CD14-positive monocyte (primary cell): ENCODE results near the gene ASH1L. TPM values are rescaled to one million over a fixed set of nuclear protein-coding genes. Genes with fewer than 3 reads are reported as not detected.

Experiments used
- DNase-seq, 3 donors: peaks; one replicate each; pipeline ENCODE4 v3.0.0-alpha.2; 2011 to 2022
- H2AFZ ChIP-seq: 2 replicates; pipeline ENCODE4 v1.6.0; 2012; ENCODE audit warnings: mild to moderate bottlenecking, low read depth, low read length, inconsistent platforms; ENCODE audit not compliant: insufficient read depth, poor library complexity, severe bottlenecking
- H3K27ac ChIP-seq, 2 donors: 1 replicate in 1 of 2; 2 replicates in 1 of 2; pipeline ENCODE4 v1.5.1; 2012 to 2013; ENCODE audit warnings: low read length in 2 of 2, control low read depth in 1 of 2, inconsistent platforms in 1 of 2, low read depth in 1 of 2, mild to moderate bottlenecking in 1 of 2
- H3K27me3 ChIP-seq, 2 donors: one replicate each; pipeline versions ENCODE4 v1.6.0 to v1.6.1; 2011 to 2013; ENCODE audit warnings: low read length in 2 of 2; ENCODE audit not compliant: control insufficient read depth in 2 of 2, insufficient read depth in 2 of 2
- H3K36me3 ChIP-seq, 2 donors: replicated peaks in 1 of 2; 1 replicate in 1 of 2; 2 replicates in 1 of 2; pipeline versions ENCODE4 v1.5.1 to v1.6.1; 2012 to 2013; ENCODE audit warnings: low read length in 2 of 2, control low read depth in 1 of 2, inconsistent platforms in 1 of 2, mild to moderate bottlenecking in 1 of 2; ENCODE audit not compliant: insufficient read depth in 2 of 2, control insufficient read depth in 1 of 2
- H3K4me1 ChIP-seq, 2 donors: 1 replicate in 1 of 2; 2 replicates in 1 of 2; pipeline versions ENCODE4 v1.5.1 to v1.6.1; 2012 to 2013; ENCODE audit warnings: low read length in 2 of 2, control low read depth in 1 of 2, inconsistent platforms in 1 of 2, mild to moderate bottlenecking in 1 of 2, moderate library complexity in 1 of 2; ENCODE audit not compliant: insufficient read depth in 2 of 2, control insufficient read depth in 1 of 2
- H3K4me2 ChIP-seq: replicated peaks from 2 replicates; pipeline ENCODE3; 2012; ENCODE audit warnings: low read length, moderate library complexity, mild to moderate bottlenecking; ENCODE audit not compliant: poor library complexity, severe bottlenecking; ENCODE audit errors: extremely low read depth
- H3K4me3 ChIP-seq, 3 experiments: fragments of 200-600 bp in 1 of 3; sonication (generic) in 1 of 3; replicated peaks in 1 of 3; 1 replicate in 2 of 3; 2 replicates in 1 of 3; pipeline ENCODE4 v1.5.1; 2011 to 2013; ENCODE audit warnings: low read length in 3 of 3, mild to moderate bottlenecking in 3 of 3, control low read depth in 2 of 3, low read depth in 2 of 3, inconsistent platforms in 1 of 3, moderate library complexity in 1 of 3
- H3K79me2 ChIP-seq: 2 replicates; pipeline ENCODE4 v1.6.0; 2012; ENCODE audit warnings: mild to moderate bottlenecking, control low read depth, inconsistent platforms, low read length, moderate library complexity; ENCODE audit not compliant: insufficient read depth
- H3K9ac ChIP-seq: 2 replicates; pipeline ENCODE4 v1.6.0; 2017; ENCODE audit warnings: low read length, mild to moderate bottlenecking; ENCODE audit not compliant: insufficient read depth, poor library complexity, severe bottlenecking
- H3K9me3 ChIP-seq, 2 donors: replicated peaks in 1 of 2; 1 replicate in 1 of 2; 2 replicates in 1 of 2; pipeline versions ENCODE4 v1.5.1 to v1.6.1; 2012 to 2013; ENCODE audit warnings: low read length in 2 of 2, control low read depth in 1 of 2; ENCODE audit not compliant: control insufficient read depth in 1 of 2, insufficient read depth in 1 of 2
- H4K20me1 ChIP-seq: 2 replicates; pipeline ENCODE4 v1.6.0; 2012; ENCODE audit warnings: mild to moderate bottlenecking, low read length, control low read depth, moderate library complexity; ENCODE audit not compliant: insufficient read depth
- H3K27ac Mint-ChIP-seq, 7 donors: one replicate each; pipeline ENCODE4 v1.8.0; 2020; ENCODE audit warnings: mild to moderate bottlenecking in 7 of 7, mixed read lengths in 7 of 7, moderate library complexity in 6 of 7, inconsistent platforms in 2 of 7
- H3K27me3 Mint-ChIP-seq, 3 donors: one replicate each; pipeline ENCODE4 v1.8.0; 2021 to 2022; ENCODE audit warnings: low read depth in 3 of 3, mild to moderate bottlenecking in 3 of 3, mixed read lengths in 3 of 3, moderate library complexity in 3 of 3, inconsistent platforms in 1 of 3
- H3K36me3 Mint-ChIP-seq, 2 donors: one replicate each; pipeline ENCODE4 v1.8.0; 2020; ENCODE audit warnings: mixed read lengths in 2 of 2, inconsistent platforms in 1 of 2, mild to moderate bottlenecking in 1 of 2
- H3K4me1 Mint-ChIP-seq: one replicate; pipeline ENCODE4 v1.8.0; 2020; ENCODE audit warnings: mild to moderate bottlenecking, mixed read lengths
- H3K4me3 Mint-ChIP-seq, 2 donors: one replicate each; pipeline ENCODE4 v1.8.0; 2020; ENCODE audit warnings: mild to moderate bottlenecking in 2 of 2, mixed read lengths in 2 of 2, moderate library complexity in 1 of 2
- H3K9me3 Mint-ChIP-seq, 7 donors: one replicate each; pipeline ENCODE4 v1.8.0; 2020 to 2022; ENCODE audit warnings: mixed read lengths in 7 of 7, mild to moderate bottlenecking in 6 of 7, moderate library complexity in 6 of 7, inconsistent platforms in 2 of 7
- WGBS: methylation state at CpG from one replicate; pipeline ENCODE4 v1.1.5; 2013; ENCODE audit warnings: missing lambda C conversion rate; ENCODE audit not compliant: insufficient coverage; 5-methylcytosine and 5-hydroxymethylcytosine counted together
- intact Hi-C, 2 donors: fragments of 100-400 bp; cut with micrococcal nuclease; formaldehyde crosslinking; loops; one replicate each; pipeline versions ENCODE4 v1.15.0 to v1.15.1; 2023
- polyA plus RNA-seq, 3 donors: library from polyadenylated mRNA; depleted of rRNA in 1 of 3; unstranded in 2 of 3; stranded (reverse) in 1 of 3; fragments of 300-500 nt in 2 of 3; fragments of >200 nt in 1 of 3; fragmentation: Illumina TruSeq in 2 of 3; gene quantifications; 1 replicate in 2 of 3; 2 replicates in 1 of 3; pipeline ENCODE4 v1.2.3, GENCODE V29; 2012 to 2021
- TF ChIP-seq, protein P1 (sequence below): fragments of 200-600 bp; IDR thresholded peaks from one replicate; pipeline ENCODE4 v1.8.0; 2022; ENCODE audit warnings: antibody characterized with exemption, mild to moderate bottlenecking

The ASH1L gene
- polyA plus RNA-seq, 3 donors, result 2.7 to 21.5 (median 5.6) TPM

DNA sequence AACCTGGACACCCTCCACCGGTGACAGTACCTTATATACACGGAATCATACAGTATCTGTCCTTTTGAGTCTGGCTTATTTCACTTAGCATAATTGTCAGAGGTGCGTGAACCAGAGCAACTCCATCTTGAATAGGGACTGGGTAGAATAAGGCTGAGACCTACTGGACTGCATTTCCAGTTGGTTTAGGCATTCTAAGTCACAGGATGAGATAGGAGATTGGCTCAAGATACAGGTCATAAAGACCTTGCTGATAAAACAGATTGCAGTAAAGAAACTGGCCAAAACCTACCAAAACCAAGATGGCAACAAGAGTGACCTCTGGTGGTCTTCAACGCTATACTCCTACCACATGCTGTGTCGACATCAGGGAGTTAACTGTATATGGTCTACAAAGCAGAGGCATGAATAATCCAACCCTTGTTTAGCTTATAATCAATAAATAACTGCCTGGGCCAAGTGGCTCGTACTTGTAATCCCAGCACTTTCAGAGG, 255.3 kb downstream of the ASH1L start:
- H3K36me3 Mint-ChIP-seq, result peaks cover 4 to 16% of the 10 kb centered on the region in 2 donors
- peaks cover 2 to 6% (median 4%) of the 10 kb centered on the region in 3 donors for H3K27me3 Mint-ChIP-seq
- H2AFZ ChIP-seq, result peak overlapping the region; percentile 91

DNA sequence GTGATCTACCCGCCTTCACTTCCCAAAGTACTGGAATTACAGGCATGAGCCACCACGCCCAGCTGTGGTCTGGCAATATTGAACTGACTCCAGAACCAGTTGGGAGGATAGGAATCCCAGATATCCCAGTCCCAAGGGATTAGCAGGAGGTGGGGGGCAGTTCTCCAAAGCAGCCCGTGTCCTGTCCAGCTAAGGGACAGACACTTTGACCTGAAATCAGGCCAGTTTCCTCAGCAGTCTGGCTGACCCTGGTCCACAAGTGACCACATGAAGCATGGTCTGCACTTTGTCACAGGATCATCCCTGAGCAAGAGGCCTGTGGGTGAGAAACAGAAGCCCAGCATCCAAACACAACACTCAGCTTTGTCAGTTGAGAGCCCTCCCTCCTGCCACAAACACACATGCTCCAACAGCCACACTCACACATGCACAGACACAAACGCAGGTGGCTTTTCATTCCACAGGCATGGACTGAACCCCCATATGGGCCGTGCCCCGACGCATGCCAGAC, 256.7 kb downstream of the ASH1L start:
- no peak overlapping the region for H3K4me3 Mint-ChIP-seq
- Histone ChIP-seq H3K9me3 (no peaks in the 10 kb centered on the region), H4K20me1 (no peaks in the 10 kb centered on the region), H3K79me2 (peaks cover 23% of the 10 kb centered on the region), H3K4me2 (no peak overlapping the region), H3K27me3 (no peaks in the 10 kb centered on the region), H3K27ac (no peak overlapping the region), H3K4me1 (peaks cover 19 to 23% of the 10 kb centered on the region in 2 donors), H3K4me3 (no peak overlapping the region), H2AFZ (no peak overlapping the region), H3K36me3 (no peaks in the 10 kb centered on the region), H3K9ac (no peak overlapping the region)
- TF ChIP-seq, protein P1, sequence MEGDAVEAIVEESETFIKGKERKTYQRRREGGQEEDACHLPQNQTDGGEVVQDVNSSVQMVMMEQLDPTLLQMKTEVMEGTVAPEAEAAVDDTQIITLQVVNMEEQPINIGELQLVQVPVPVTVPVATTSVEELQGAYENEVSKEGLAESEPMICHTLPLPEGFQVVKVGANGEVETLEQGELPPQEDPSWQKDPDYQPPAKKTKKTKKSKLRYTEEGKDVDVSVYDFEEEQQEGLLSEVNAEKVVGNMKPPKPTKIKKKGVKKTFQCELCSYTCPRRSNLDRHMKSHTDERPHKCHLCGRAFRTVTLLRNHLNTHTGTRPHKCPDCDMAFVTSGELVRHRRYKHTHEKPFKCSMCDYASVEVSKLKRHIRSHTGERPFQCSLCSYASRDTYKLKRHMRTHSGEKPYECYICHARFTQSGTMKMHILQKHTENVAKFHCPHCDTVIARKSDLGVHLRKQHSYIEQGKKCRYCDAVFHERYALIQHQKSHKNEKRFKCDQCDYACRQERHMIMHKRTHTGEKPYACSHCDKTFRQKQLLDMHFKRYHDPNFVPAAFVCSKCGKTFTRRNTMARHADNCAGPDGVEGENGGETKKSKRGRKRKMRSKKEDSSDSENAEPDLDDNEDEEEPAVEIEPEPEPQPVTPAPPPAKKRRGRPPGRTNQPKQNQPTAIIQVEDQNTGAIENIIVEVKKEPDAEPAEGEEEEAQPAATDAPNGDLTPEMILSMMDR, result no peak
- DNase-seq, result no peak
- peaks cover 0 to 5% of the 10 kb centered on the region in 2 donors for H3K36me3 Mint-ChIP-seq
- peaks cover 29% of the 10 kb centered on the region for H3K4me1 Mint-ChIP-seq
- peaks cover 2 to 6% (median 2%) of the 10 kb centered on the region in 3 donors for H3K27me3 Mint-ChIP-seq
- no peaks in the 10 kb centered on the region for H3K9me3 Mint-ChIP-seq
- WGBS, result 96% methylated on average over 4 of the region's 7 CpGs
- H3K27ac Mint-ChIP-seq, result no peak overlapping the region
- intact Hi-C loops, result loop anchor here in 1 of 2 donors (5.0 kb wide), 1 partner anchor 99 kb away; the partner anchor contains the start of genes MTX1 and THBS3

More for the DNA sequence above, 255.3 kb downstream of the ASH1L start:
- Histone ChIP-seq H3K79me2 (peaks cover 31% of the 10 kb centered on the region), H3K36me3 (peaks cover 0 to 4% of the 10 kb centered on the region in 2 donors), H3K9me3 (no peaks in the 10 kb centered on the region), H4K20me1 (no peaks in the 10 kb centered on the region), H3K4me3 (no peak overlapping the region), H3K27ac (peak overlapping the region; percentile 83 to 88), H3K4me1 (peaks cover 19 to 23% of the 10 kb centered on the region in 2 donors), H3K27me3 (no peaks in the 10 kb centered on the region), H3K4me2 (peak overlapping the region; percentile 89), H3K9ac (no peak overlapping the region)
- DNase-seq, result peak in 2 of 3 donors; percentile 15 to 42
- TF ChIP-seq, protein P1, result no peak
- Mint-ChIP-seq H3K9me3 (no peaks in the 10 kb centered on the region), H3K4me1 (peaks cover 31% of the 10 kb centered on the region), H3K4me3 (no peak overlapping the region), H3K27ac (peak overlapping the region in 5 of 7 donors; percentile 96 to 99 (median 98))
- intact Hi-C loops, result loop anchor here in 1 of 2 donors (5.0 kb wide), 1 partner anchor 100 kb away; the partner anchor contains the start of genes MTX1 and THBS3
- 67% methylated on average over 6 of the region's 6 CpGs for WGBS
